Measurements from ENCODE around the gene PIGU. TPM values are rescaled to one million over a fixed set of nuclear protein-coding genes. Genes with fewer than 3 reads are reported as not detected.

Gene PIGU
- polyA plus RNA-seq, 1 of the 3 experiments (the other 2 are of a cell fraction), result 40.3 TPM

GRCh38 chr20:34703061-34703423, 26.1 kb upstream of the PIGU start (continued):
- no peak for TF ChIP-seq REST (IDR thresholded peaks at IDR 0.05; ENCODE audit: low read depth, low read length)
- no peak for TF ChIP-seq CHD2 (IDR thresholded peaks at IDR 0.05; ENCODE audit: low read length, partially characterized antibody)
- no peak for TF ChIP-seq GATA2 (CRISPR knock-in tag; IDR thresholded peaks at IDR 0.05)
- TF ChIP-seq RFX5 (IDR thresholded peaks at IDR 0.05; ENCODE audit: low read length), result no peak
- no peak for TF ChIP-seq NRF1 (IDR thresholded peaks at IDR 0.05; ENCODE audit: low read depth, low read length)
- TF ChIP-seq ELF1 (IDR thresholded peaks at IDR 0.05), result no peak
- no peak for TF ChIP-seq TEAD4 (IDR thresholded peaks at IDR 0.05; ENCODE audit: borderline replicate concordance, insufficient read depth)

GRCh38 chr20:34701405-34702085, 24.7 kb upstream of the PIGU start:
- WGBS (ENCODE audit: low lambda C conversion rate), result 82% methylated on average over 6 of the region's 6 CpGs
- no peak overlapping the region for H3K27ac ChIP-seq (ENCODE audit: low read depth in 2 of 2, low read length in 1 of 2)
- ChIA-PET POLR2A (interaction anchor here (0.7 kb wide), 1 partner anchor 9 kb away, joined by 5 read pairs; no protein-coding TSS in a partner anchor), CTCF (interaction anchor here (1.5 to 2.6 kb wide), 3 partner anchors 68 to 163 kb away, joined by 3 to 7 read pairs (median 5); no protein-coding TSS in a partner anchor)
- no peaks in the 10 kb centered on the region for H3K9me2 ChIP-seq
- no peaks in the 10 kb centered on the region for H3K9me3 ChIP-seq
- peaks cover 7% of the 10 kb centered on the region for H3F3A ChIP-seq (replicated peaks; ENCODE audit: insufficient read depth)
- no peak for DNase-seq
- no peak overlapping the region for H3K4me3 ChIP-seq (ENCODE audit: low read depth in 2 of 2, low read length in 1 of 2)
- peaks cover 8 to 18% of the 10 kb centered on the region in 2 experiments; a peak in 3 of 4 replicates for H3K4me1 ChIP-seq (ENCODE audit: control insufficient read depth in 1 of 2, insufficient read depth in 2 of 2, low read depth in 1 of 2, low read length in 1 of 2)
- no peaks in the 10 kb centered on the region for H4K20me1 ChIP-seq (ENCODE audit: insufficient read depth)
- H3K9ac ChIP-seq, result no peak overlapping the region
- no peaks in the 10 kb centered on the region for H3K79me2 ChIP-seq (ENCODE audit: insufficient read depth)
- H3K36me3 ChIP-seq (replicated peaks in 1 of 2; ENCODE audit: control insufficient read depth in 1 of 2, insufficient read depth in 2 of 2, low read length in 1 of 2), result no peaks in the 10 kb centered on the region
- no peaks in the 10 kb centered on the region for H3K27me3 ChIP-seq (ENCODE audit: insufficient read depth)
- no peak overlapping the region for H2AFZ ChIP-seq (ENCODE audit: low read depth)
- no peak overlapping the region for H3K4me2 ChIP-seq
- no peak for TF ChIP-seq USF2 (IDR thresholded peaks at IDR 0.05; ENCODE audit: borderline replicate concordance, low read depth, low read length)
- no peak for TF ChIP-seq TCF12 (IDR thresholded peaks at IDR 0.05)
- no peak for TF ChIP-seq USF1 (IDR thresholded peaks at IDR 0.05; ENCODE audit: borderline replicate concordance, low read depth)
- no peak for TF ChIP-seq REST (IDR thresholded peaks at IDR 0.05; ENCODE audit: low read depth, low read length)
- no peak for TF ChIP-seq SMC3 (IDR thresholded peaks at IDR 0.05; ENCODE audit: low read depth, low read length)
- TF ChIP-seq RCOR1 (IDR thresholded peaks at IDR 0.05; ENCODE audit: low read length), result no peak
- TF ChIP-seq GATA2 (CRISPR knock-in tag; IDR thresholded peaks at IDR 0.05), result no peak
- no peak for TF ChIP-seq ZBTB33 (IDR thresholded peaks at IDR 0.05; ENCODE audit: borderline replicate concordance, low read depth)
- no peak for TF ChIP-seq IRF3 (IDR thresholded peaks at IDR 0.05; ENCODE audit: low read depth, low read length)
- no peak for TF ChIP-seq MAX (IDR thresholded peaks at IDR 0.05; ENCODE audit: low read depth)
- TF ChIP-seq FOXM1 (IDR thresholded peaks at IDR 0.05; ENCODE audit: low read depth), result no peak
